ENCODE measurements around the gene KCNH6.

KCNH6 gene

DNA sequence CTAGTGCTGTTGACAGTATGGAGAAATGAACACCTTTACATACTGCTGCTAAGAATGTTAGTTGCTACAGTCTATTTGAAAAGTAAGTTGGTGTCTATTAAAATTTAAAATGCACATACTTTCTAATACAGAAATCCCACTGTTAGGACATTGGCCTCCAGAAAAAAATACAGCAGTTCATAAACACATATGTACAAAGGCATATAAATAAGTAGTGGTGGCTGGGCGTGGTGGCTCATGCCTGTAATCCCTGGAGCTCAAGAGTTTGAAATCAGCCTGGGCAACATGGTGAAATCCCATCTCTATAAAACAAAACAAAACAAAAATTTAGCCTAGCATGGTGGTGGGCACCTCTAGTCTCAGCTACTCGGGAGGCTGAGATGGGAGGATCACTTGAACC, 40.2 kb downstream of the KCNH6 start:
- no peak for FAIRE-seq

DNA sequence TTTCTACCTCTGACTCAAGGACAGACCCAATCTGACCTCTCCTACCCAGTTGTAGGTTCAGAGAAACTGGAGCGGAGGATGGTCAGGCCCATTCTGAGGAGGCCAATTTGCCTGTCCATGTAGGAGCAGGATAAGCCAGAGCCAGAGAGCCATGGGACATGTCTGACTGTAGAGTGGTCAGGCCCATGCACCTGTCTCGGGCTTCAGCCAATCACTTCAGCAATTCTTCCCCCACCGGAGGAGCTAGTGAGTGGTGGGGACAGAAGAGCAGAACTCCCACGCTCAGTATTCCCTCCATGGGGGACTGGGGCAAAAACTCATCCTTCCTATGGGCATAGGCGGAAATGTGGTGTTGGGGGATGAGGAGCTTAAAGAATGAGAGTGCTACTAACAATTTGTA, 41.4 kb downstream of the KCNH6 start:
- no peak for FAIRE-seq

DNA sequence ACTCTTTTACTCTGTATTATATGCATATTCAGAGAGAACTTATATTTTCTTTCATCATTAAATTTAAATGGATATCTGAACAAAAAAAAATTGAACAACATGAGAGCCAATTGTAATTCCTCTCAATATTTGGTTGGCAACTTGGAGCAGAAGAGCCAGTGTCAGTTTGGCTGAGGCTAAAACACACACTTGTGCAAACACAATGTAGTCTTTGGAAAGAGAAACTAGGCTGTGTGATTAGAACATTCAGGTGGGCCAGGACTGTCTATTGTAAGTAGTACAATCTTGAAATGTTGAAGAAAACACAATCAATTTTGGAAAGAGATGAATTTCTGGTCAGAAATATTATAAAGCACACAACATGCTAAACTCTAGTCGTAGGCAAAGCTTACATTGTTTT, 44.1 kb downstream of the KCNH6 start:
- no peak for FAIRE-seq

DNA sequence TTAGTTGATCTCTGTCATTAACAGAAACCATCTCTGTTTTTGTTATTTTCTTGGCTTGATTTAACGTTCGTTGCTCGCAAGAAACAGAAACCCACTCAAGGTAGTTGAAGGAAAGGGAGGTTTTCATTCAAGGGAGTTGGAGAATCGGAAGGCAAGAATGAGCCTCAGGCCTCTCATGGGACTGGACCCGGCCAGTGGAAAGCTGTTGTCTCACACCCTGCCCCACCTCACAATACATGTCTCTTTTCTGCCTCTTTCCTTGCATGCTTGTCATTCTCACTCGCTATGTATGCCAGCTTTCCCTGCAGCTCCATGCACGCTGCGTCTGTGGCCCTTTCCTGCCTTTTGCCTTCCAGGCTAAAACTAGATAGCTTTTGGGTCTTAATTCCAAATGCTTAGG, 45.4 kb downstream of the KCNH6 start:
- no peak for FAIRE-seq

DNA sequence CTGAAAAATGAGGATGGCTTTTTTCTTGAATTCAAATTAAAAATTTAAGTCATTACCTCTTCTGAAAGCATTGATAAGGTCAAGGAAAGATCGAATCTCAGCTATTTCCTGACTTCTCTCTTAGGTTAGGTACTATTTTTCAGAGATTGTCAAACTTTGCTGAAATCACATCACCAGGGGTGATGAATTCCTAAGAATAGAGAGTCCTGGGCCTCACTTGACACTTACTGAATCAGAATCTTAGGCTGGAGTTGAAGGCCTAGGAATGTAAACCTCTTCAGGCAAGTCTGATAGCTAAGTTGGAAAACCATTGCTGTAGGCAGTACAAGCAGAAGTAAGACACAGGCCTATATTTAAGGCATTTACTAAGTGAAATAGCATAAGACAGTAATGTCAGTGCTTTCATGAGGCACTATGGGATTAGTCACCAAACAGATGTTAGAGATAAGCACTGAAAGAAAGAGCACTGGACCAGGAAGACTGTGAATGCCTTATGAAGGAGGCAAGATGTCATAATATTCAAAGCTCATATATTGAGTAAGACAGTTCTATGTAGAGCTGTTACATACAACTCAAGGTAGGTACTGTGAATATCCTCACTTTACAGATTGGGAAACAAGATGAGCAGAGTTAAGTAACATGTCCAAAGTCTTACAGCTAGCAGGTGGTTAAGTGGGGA, 48.6 kb downstream of the KCNH6 start:
- no peak for FAIRE-seq

DNA sequence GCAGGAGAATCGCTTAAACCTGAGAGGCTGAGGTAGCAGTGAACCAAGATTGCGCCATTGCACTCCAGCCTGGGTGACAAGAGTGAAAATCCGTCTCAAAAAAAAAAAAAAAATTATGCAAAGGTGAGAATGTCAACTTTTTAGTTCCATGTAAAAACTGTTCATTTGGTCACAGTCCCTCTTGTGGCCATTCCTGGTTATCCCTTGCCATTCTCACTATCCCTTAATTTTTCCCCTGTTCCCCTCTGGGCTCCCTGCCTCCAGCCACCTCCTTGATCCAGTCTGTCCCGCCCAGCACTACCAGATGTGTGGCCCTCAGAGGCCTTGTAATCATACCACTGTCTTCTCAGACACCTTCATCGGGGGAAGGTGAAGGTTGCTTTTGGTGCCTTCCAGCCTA, 50.5 kb downstream of the KCNH6 start:
- FAIRE-seq = no peak

DNA sequence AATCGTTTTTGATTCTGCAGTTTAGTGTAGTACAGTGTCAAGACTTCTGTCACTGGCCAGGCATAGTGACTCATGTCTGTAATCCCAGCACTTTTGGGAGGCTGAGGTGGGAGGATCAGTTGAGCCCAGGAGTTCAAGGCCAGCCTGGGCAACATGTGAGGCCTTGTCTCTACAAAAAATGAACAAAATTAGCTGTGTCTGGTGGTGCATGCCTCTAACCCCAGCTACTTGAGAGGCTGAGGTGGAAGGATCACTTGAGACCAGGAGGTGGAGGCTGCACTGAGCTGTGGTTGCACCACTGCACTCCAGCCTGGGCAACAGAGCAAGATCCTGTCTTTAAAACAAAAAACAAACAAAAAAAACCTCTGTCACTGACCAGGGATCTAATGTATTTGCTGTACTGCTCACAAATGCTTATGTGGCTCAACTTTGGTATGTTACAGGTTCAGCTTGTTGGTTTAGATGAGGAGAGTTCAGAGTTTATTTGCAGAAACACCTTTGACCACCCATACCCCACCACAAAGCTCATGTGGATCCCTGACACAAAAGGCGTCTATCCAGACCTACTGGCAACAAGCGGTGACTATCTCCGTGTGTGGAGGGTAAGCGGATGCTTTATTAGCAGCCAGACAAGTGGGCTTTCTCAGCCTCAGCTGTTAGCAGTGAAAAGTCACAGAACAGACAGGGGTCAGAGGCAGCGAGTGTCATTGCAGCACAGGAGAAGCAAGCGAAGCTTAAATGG, 55.0 kb downstream of the KCNH6 start:
- no peak for FAIRE-seq

DNA sequence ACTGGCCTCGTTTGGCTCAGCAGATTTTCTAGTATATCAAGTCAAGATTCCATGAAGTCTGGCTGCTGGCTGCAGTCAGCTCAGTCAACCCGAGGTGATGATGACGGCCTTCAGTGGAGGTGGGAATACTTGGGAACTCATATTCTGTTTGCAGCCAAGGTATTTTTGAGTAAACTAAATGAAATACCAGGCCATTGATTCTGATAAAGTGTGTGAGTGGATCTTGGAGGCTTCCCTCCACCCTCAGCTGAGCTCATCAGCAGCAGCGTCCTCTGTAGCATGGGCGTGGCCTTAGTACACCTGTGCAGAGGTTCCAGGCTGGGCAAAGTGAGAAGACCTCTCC, 55.6 kb downstream of the KCNH6 start:
- FAIRE-seq = no peak

DNA sequence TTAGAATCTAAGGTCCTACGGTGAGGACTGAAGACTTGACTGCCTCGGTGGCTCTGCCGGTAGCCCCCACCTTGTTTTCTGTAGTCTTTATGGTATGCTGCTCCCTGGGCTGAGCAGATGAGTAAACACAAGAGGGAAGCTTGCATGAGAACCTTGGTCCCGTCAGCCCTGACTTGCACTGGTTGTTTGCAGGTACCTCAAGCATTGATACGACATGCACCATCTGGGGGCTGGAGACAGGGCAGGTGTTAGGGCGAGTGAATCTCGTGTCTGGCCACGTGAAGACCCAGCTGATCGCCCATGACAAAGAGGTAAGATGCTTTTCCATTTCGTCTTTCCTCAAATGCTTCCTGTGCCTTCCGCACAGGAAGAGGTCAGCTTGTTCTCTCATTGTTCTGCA, 56.5 kb downstream of the KCNH6 start:
- no peak for FAIRE-seq

DNA sequence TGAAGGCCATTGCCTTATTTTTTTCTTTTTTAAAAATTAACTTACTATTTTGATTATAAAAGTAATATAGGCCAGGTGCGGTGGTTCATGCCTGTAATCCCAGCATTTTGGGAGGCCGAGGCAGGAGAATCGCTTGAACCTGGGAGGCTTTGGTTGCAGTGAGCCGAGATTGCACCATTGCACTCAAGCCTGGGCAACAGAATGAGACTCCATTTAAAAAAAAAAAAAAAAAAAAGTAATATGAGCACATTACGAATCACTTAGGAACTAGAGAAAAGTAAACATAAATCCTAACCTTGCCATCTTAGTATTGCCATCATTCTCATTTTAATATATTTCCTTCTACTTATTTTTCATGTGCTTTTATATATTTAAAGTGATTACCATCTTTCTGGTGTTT, 64.6 kb downstream of the KCNH6 start:
- FAIRE-seq = no peak

DNA sequence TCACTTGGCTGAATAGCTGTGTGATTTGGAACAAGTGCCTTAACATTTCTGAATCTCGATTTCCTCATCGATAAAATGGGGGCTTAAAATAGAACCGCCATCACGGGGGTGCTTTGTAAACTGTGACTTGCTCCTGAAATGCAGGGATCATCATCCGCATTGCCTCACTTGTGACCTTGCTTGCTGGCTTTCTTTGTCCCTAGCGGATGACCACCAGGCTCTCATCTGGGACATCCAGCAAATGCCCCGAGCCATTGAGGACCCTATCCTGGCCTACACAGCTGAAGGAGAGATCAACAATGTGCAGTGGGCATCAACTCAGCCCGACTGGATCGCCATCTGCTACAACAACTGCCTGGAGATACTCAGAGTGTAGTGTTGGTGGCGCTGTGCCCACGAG, 65.6 kb downstream of the KCNH6 start:
- FAIRE-seq = no peak

DNA sequence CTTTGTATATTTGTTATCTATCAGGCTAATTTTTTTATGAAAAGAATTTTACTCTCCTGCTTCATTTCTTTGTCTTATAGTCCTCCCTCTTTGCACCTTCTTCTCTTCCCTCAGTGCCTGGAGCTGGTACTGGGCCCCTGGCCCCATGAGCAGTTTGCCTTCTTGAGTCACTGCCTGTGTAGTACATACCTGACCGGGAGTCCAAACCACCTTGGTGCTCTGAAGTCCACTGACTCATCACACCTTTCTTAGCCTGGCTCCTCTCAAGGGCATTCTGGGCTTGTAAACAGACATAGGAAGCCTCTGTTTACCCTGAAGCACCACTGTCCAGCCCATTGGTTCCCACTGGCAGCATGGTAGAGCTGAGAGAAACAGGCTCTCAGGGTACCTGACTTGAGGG, 66.5 kb downstream of the KCNH6 start:
- FAIRE-seq = no peak

DNA sequence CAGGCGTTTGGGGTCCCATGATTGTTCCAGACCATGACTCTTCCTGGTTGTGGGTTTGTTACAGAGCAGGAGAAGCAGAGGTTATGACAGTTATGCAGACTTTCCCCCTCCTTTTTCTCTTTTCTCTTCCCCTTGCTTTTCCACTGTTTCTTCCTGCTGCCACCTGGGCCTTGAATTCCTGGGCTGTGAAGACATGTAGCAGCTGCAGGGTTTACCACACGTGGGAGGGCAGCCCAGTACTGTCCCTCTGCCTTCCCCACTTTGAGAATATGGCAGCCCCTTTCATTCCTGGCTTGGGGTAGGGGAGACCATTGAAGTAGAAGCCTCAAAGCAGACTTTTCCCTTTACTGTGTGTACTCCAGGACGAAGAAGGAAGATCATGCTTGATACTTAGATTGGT, 69.6 kb downstream of the KCNH6 start:
- FAIRE-seq = no peak

DNA sequence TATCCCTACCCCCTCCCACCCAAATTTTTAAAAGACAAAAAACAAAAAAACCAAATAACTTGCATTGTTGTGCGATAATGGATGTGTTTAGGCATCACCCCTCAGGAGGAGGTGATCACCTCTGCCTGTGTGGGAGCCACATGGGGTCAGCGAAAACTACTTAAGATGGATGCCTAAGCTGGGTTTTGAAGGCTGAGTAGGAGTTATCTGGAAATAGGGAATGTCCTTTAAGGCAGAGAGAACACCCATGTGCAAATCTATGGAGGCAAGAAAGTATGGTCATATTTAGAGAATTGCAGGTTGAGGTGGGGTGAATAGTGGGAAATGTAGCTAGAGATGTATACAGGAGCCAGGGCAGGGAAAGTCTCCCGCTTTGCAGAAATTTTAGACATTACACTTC, 72.0 kb downstream of the KCNH6 start:
- FAIRE-seq = no peak
